ENCODE measurements around the gene COMMD7. TPM values are rescaled to one million over a fixed set of nuclear protein-coding genes. Genes with fewer than 3 reads are reported as not detected.
A peak's percentile ranks its signal among the peaks of the same experiment; 100 is the strongest.

Gene COMMD7
- total and polyA plus RNA-seq, 9 of the 15 experiments (the other 6 are each of a cell fraction or from before 2014, with no cell fraction given) = 11.9 to 69.1 (median 34.7) TPM

DNA sequence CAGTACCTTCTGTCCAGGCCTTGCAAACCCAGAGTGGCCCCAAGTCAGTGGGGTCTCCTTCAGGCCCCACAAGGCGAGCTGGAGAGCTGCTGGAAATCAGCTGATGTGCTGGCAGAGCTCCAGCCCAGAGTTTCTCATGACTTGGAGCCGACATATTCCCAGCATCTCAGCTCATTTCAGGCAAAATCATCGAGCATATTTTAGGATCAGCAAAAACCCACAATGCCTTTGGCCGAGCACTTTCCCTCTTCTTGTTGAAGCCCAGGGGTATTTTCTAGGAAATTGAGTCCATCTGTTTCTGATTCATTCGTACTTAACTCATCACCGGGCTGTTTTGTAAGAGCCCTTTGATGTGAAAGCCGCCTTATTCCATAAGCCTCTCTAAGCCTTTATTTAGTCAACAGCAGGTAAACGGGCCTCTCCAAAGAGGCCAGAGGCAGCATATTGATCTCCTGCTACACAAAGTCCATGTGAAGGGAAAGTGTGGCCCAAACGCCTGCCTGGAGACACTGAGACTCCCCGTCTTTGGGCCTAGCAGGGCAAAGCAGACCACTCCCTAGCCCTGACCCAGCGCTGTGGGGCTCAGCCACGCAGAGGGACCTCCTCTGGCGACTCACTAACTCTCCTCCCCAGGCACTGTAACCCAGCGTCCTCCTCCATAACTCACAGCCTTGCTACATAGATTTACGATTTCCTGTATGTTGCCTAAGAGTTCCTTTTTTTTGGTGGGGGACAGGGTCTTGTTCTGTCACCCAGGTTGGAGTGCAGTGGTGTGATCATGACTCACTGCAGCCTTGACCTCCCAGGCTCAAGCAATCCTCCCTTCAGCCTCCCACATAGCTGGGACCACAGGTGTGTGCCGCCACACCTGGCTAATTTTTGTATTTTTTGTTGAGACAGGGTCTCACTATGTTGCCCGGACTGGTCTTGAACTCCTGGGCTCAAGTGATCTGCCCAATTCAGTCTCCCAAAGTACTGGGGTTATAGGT lies 57.4 kb downstream of the COMMD7 start (continued):
- TF ChIP-seq TCF7 (IDR thresholded peaks at IDR 0.05; ENCODE audit: borderline replicate concordance) = no peak
- TF ChIP-seq BRCA1 (IDR thresholded peaks at IDR 0.05) = no peak
- TF ChIP-seq BRCA1 (CRISPR knock-in tag; IDR thresholded peaks at IDR 0.05) = no peak
- no peak for TF ChIP-seq TEAD2 (tag; IDR thresholded peaks at IDR 0.05)
- TF ChIP-seq ZNF76 (CRISPR knock-in tag; IDR thresholded peaks at IDR 0.05; ENCODE audit: borderline replicate concordance) = no peak
- TF ChIP-seq ETV5 (CRISPR knock-in tag; IDR thresholded peaks at IDR 0.05; ENCODE audit: low read depth) = no peak
- no peak for TF ChIP-seq CCNT2 (IDR thresholded peaks at IDR 0.05; ENCODE audit: borderline replicate concordance, extremely low read depth, insufficient read length, low read depth, low read length)
- peak; percentile 52; the same call in 1 of the 2 replicates for TF ChIP-seq ZNF384 (IDR thresholded peaks at IDR 0.05; ENCODE audit: low read depth, low read length)
- TF ChIP-seq NONO (IDR thresholded peaks at IDR 0.05; ENCODE audit: low read depth in 2 of 2, low read length in 1 of 2) = no peak
- TF ChIP-seq, protein P1, sequence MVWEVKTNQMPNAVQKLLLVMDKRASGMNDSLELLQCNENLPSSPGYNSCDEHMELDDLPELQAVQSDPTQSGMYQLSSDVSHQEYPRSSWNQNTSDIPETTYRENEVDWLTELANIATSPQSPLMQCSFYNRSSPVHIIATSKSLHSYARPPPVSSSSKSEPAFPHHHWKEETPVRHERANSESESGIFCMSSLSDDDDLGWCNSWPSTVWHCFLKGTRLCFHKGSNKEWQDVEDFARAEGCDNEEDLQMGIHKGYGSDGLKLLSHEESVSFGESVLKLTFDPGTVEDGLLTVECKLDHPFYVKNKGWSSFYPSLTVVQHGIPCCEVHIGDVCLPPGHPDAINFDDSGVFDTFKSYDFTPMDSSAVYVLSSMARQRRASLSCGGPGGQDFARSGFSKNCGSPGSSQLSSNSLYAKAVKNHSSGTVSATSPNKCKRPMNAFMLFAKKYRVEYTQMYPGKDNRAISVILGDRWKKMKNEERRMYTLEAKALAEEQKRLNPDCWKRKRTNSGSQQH (CRISPR knock-in tag; IDR thresholded peaks at IDR 0.05) = no peak
- no peak for TF ChIP-seq ZNF3 (CRISPR knock-in tag; IDR thresholded peaks at IDR 0.05)
- TF ChIP-seq RBM17 (IDR thresholded peaks at IDR 0.05; ENCODE audit: borderline replicate concordance, low read depth, low read length) = no peak
- no peak for TF ChIP-seq HDAC3 (IDR thresholded peaks at IDR 0.05; ENCODE audit: borderline replicate concordance, partially characterized antibody)
- 0 out of 2 replicates have a peak, but pooled peaks have one; percentile 57 for TF ChIP-seq ZNF589 (CRISPR knock-in tag; IDR thresholded peaks at IDR 0.05; ENCODE audit: low read depth)
- TF ChIP-seq HNRNPH1 (optimal IDR thresholded peaks at IDR 0.05; ENCODE audit: low read depth, low read length) = no peak
- no peak for TF ChIP-seq SNIP1 (IDR thresholded peaks at IDR 0.05; ENCODE audit: low read depth)
- no peak for TF ChIP-seq JUNB (CRISPR knock-in tag; conservative IDR thresholded peaks at IDR 0.05)
- TF ChIP-seq ZNF766 (CRISPR knock-in tag; conservative IDR thresholded peaks at IDR 0.05) = no peak
- no peak for TF ChIP-seq ZNF232 (CRISPR knock-in tag; IDR thresholded peaks at IDR 0.05)
- TF ChIP-seq SMAD4 (CRISPR knock-in tag; conservative IDR thresholded peaks at IDR 0.05) = no peak
- TF ChIP-seq, protein P2, sequence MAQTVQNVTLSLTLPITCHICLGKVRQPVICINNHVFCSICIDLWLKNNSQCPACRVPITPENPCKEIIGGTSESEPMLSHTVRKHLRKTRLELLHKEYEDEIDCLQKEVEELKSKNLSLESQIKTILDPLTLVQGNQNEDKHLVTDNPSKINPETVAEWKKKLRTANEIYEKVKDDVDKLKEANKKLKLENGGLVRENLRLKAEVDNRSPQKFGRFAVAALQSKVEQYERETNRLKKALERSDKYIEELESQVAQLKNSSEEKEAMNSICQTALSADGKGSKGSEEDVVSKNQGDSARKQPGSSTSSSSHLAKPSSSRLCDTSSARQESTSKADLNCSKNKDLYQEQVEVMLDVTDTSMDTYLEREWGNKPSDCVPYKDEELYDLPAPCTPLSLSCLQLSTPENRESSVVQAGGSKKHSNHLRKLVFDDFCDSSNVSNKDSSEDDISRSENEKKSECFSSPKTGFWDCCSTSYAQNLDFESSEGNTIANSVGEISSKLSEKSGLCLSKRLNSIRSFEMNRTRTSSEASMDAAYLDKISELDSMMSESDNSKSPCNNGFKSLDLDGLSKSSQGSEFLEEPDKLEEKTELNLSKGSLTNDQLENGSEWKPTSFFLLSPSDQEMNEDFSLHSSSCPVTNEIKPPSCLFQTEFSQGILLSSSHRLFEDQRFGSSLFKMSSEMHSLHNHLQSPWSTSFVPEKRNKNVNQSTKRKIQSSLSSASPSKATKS (CRISPR knock-in tag; IDR thresholded peaks at IDR 0.05) = no peak
- TF ChIP-seq ZNF445 (CRISPR knock-in tag; IDR thresholded peaks at IDR 0.05; ENCODE audit: low read depth) = no peak
- no peak for TF ChIP-seq SNRNP70 (optimal IDR thresholded peaks at IDR 0.05; ENCODE audit: low read depth, low read length)
- TF ChIP-seq TBL1XR1 (IDR thresholded peaks at IDR 0.05; ENCODE audit: low read length in 2 of 2) = no peak
- TF ChIP-seq ZBTB7A (IDR thresholded peaks at IDR 0.05; ENCODE audit: borderline replicate concordance, control insufficient read depth, low read depth, low read length) = peak; percentile 57; the same call in 1 of the 2 replicates
